IMR-90 (cell line): ENCODE results near the gene CLEC11A. TPM values are rescaled to one million over a fixed set of nuclear protein-coding genes. Genes with fewer than 3 reads are reported as not detected.

Source experiments
- ATAC-seq: fragments of 200-7000 bp; cut with Tn5 transposase; 2 replicates; pipeline ENCODE4 v1.9.1; 2020; ENCODE audit warnings: low read depth, mild to moderate bottlenecking, moderate library complexity
- BruUV-seq: library from RNA; stranded (reverse); fragments of 400-500 nt; replicated peaks from 2 replicates; lab custom pipeline; 2021; lab: Mats Ljungman, UMichigan
- CTCF ChIA-PET: fragments of 300-600 bp; formaldehyde crosslinking; extraction: SDS; loops from one replicate; lab custom pipeline; 2021; ENCODE audit warnings: antibody characterized with exemption; lab: Yijun Ruan, JAX
- POLR2A ChIA-PET: fragments of 300-600 bp; sonication (Branson Sonifier 250); formaldehyde crosslinking; loops from one replicate; lab custom pipeline; 2022; ENCODE audit warnings: antibody characterized with exemption; ENCODE audit not compliant: unreplicated experiment; lab: Charles Lee
- DNase-seq: peaks from one replicate; pipeline ENCODE4 v3.0.0; 2013
- H2AFZ ChIP-seq: replicated peaks from 2 replicates; pipeline ENCODE3; 2013; ENCODE audit warnings: low read length, mild to moderate bottlenecking; ENCODE audit not compliant: poor library complexity
- H2AK5ac ChIP-seq: 2 replicates; pipeline ENCODE4 v1.6.1; 2013; ENCODE audit warnings: low read depth, low read length, inconsistent platforms
- H2AK9ac ChIP-seq: replicated peaks from 2 replicates; pipeline ENCODE3; 2013; ENCODE audit warnings: mild to moderate bottlenecking, low read depth, low read length, moderate library complexity; ENCODE audit not compliant: poor library complexity
- H2BK120ac ChIP-seq: 2 replicates; pipeline ENCODE4 v1.6.1; 2013; ENCODE audit warnings: low read depth, low read length, inconsistent platforms
- H2BK15ac ChIP-seq: 3 replicates; pipeline ENCODE4 v1.6.1; 2013; ENCODE audit warnings: low read depth, low read length, inconsistent platforms
- H2BK20ac ChIP-seq: 2 replicates; pipeline ENCODE4 v1.6.1; 2013; ENCODE audit warnings: low read depth, mild to moderate bottlenecking, inconsistent platforms, low read length, moderate library complexity
- H2BK5ac ChIP-seq: 2 replicates; pipeline ENCODE4 v1.6.1; 2013; ENCODE audit warnings: mild to moderate bottlenecking, low read depth, low read length, inconsistent platforms; ENCODE audit not compliant: poor library complexity, severe bottlenecking
- H3K14ac ChIP-seq: replicated peaks from 2 replicates; pipeline ENCODE4 v1.6.1; 2013; ENCODE audit warnings: low read depth, low read length, inconsistent platforms
- H3K18ac ChIP-seq: 2 replicates; pipeline ENCODE4 v1.6.1; 2013; ENCODE audit warnings: low read depth, low read length, control low read depth
- H3K23ac ChIP-seq: 2 replicates; pipeline ENCODE4 v1.6.1; 2013; ENCODE audit warnings: low read depth, low read length, inconsistent platforms
- H3K27ac ChIP-seq: 2 replicates; pipeline ENCODE4 v1.5.1; 2013; ENCODE audit warnings: mild to moderate bottlenecking, control low read depth, low read length; ENCODE audit not compliant: insufficient read depth
- H3K27me3 ChIP-seq: 2 replicates; pipeline ENCODE4 v1.6.1; 2013; ENCODE audit warnings: low read length; ENCODE audit not compliant: control insufficient read depth, insufficient read depth
- H3K36me3 ChIP-seq: 2 replicates; pipeline ENCODE4 v1.6.1; 2013; ENCODE audit warnings: low read length, mixed read lengths; ENCODE audit not compliant: control insufficient read depth, insufficient read depth
- H3K4ac ChIP-seq: 2 replicates; pipeline ENCODE4 v1.6.1; 2013; ENCODE audit warnings: low read depth, low read length, inconsistent platforms
- H3K4me1 ChIP-seq: 2 replicates; pipeline ENCODE4 v1.6.1; 2013; ENCODE audit warnings: low read length, mixed read lengths; ENCODE audit not compliant: control insufficient read depth, insufficient read depth
- H3K4me2 ChIP-seq: 2 replicates; pipeline ENCODE4 v1.6.1; 2013; ENCODE audit warnings: low read depth, mild to moderate bottlenecking, control low read depth, low read length, moderate library complexity
- H3K4me3 ChIP-seq: 2 replicates; pipeline ENCODE4 v1.5.1; 2013; ENCODE audit warnings: low read depth, mild to moderate bottlenecking, control low read depth, low read length, moderate library complexity; ENCODE audit not compliant: insufficient read depth
- H3K56ac ChIP-seq: 2 replicates; pipeline ENCODE4 v1.6.1; 2013; ENCODE audit warnings: low read length, inconsistent platforms; ENCODE audit not compliant: insufficient read depth; ENCODE audit errors: extremely low read depth
- H3K79me1 ChIP-seq, 2 experiments: 2 replicates each; pipeline ENCODE4 v1.6.1; 2013; ENCODE audit warnings: low read length in 2 of 2, inconsistent platforms in 1 of 2, low read depth in 1 of 2
- H3K9ac ChIP-seq: 2 replicates; pipeline ENCODE4 v1.6.1; 2013; ENCODE audit warnings: low read depth, low read length, control low read depth
- H3K9me1 ChIP-seq: 2 replicates; pipeline ENCODE4 v1.6.1; 2013; ENCODE audit warnings: low read length, inconsistent platforms; ENCODE audit not compliant: insufficient read depth
- H3K9me3 ChIP-seq: 2 replicates; pipeline ENCODE4 v1.6.1; 2013; ENCODE audit warnings: low read length; ENCODE audit not compliant: control insufficient read depth, insufficient read depth
- H4K20me1 ChIP-seq: 2 replicates; pipeline ENCODE4 v1.6.1; 2013; ENCODE audit warnings: low read length, inconsistent platforms; ENCODE audit not compliant: insufficient read depth
- H4K5ac ChIP-seq: 2 replicates; pipeline ENCODE4 v1.6.1; 2013; ENCODE audit warnings: mild to moderate bottlenecking, low read depth, low read length, control low read depth
- H4K8ac ChIP-seq, 2 experiments: 2 replicates each; pipeline ENCODE4 v1.6.1; 2013; ENCODE audit warnings: low read depth in 2 of 2, low read length in 2 of 2, control low read depth in 1 of 2, inconsistent platforms in 1 of 2
- H4K91ac ChIP-seq: 2 replicates; pipeline ENCODE4 v1.6.1; 2013; ENCODE audit warnings: low read depth, low read length, inconsistent platforms; ENCODE audit not compliant: insufficient read depth
- BHLHE40 ChIP-seq: fragments of 150-350 bp; IDR thresholded peaks from 2 replicates; pipeline ENCODE4 v1.6.1; 2016; ENCODE audit warnings: mild to moderate bottlenecking, low read depth, low read length
- MAFK ChIP-seq: IDR thresholded peaks from 2 replicates; pipeline ENCODE4 v1.6.1; 2012; ENCODE audit warnings: low read depth, low read length, improper control_type of control experiment
- MAZ ChIP-seq: IDR thresholded peaks from 2 replicates; pipeline ENCODE4 v1.6.1; 2012; ENCODE audit warnings: low read depth, mild to moderate bottlenecking, low read length, improper control_type of control experiment, moderate library complexity, borderline replicate concordance
- MXI1 ChIP-seq: IDR thresholded peaks from 2 replicates; pipeline ENCODE4 v1.6.1; 2012; ENCODE audit warnings: low read depth, mild to moderate bottlenecking, low read length, moderate library complexity, borderline replicate concordance
- RAD21 ChIP-seq: IDR thresholded peaks from 2 replicates; pipeline ENCODE4 v1.6.1; 2012; ENCODE audit warnings: low read length, improper control_type of control experiment
- SMC3 ChIP-seq: fragments of 150-350 bp; IDR thresholded peaks from 2 replicates; pipeline ENCODE4 v1.6.1; 2016; ENCODE audit warnings: low read depth, mild to moderate bottlenecking, antibody characterized with exemption, low read length, moderate library complexity
- WGBS, 2 experiments: methylation state at CpG; one replicate each; pipeline versions ENCODE4 v1.1.5 to v1.1.7; 2013; ENCODE audit warnings: missing lambda C conversion rate in 2 of 2; ENCODE audit not compliant: insufficient read length in 1 of 2; ENCODE audit errors: extremely low coverage in 2 of 2; 5-methylcytosine and 5-hydroxymethylcytosine counted together
- dilution Hi-C: fragments of 300-500 bp; cut with HindIII; formaldehyde crosslinking; loops from one replicate; pipeline ENCODE4 v1.14.3; 2018; ENCODE audit warnings: low sequenced_read_pairs; ENCODE audit not compliant: unreplicated experiment
- in situ Hi-C: fragments of 300-500 bp; cut with MboI; formaldehyde crosslinking; loops from 3 replicates; pipeline ENCODE4 v1.14.3; 2019; ENCODE audit warnings: low sequenced_read_pairs, inconsistent platforms, mixed read lengths
- intact Hi-C: fragments of 100-400 bp; cut with micrococcal nuclease; formaldehyde crosslinking; loops from 2 replicates; pipeline ENCODE4 v1.10.0; 2022
- polyA plus RNA-seq, 3 experiments: library from polyadenylated mRNA; depleted of rRNA; stranded (reverse); fragments of >200 nt; gene quantifications; 2 replicates each; pipeline ENCODE4 v1.2.3, GENCODE V29; 2012; ENCODE audit warnings: low replicate concordance in 1 of 3
- total RNA-seq: library from RNA; depleted of rRNA; stranded (reverse); fragments of >200 nt; gene quantifications from 2 replicates; pipeline ENCODE4 v1.2.3, GENCODE V29; 2012

Gene CLEC11A
- total and polyA plus RNA-seq, 2 of the 4 experiments (the other 2 are of a cell fraction) = 17.0 to 152 TPM

DNA sequence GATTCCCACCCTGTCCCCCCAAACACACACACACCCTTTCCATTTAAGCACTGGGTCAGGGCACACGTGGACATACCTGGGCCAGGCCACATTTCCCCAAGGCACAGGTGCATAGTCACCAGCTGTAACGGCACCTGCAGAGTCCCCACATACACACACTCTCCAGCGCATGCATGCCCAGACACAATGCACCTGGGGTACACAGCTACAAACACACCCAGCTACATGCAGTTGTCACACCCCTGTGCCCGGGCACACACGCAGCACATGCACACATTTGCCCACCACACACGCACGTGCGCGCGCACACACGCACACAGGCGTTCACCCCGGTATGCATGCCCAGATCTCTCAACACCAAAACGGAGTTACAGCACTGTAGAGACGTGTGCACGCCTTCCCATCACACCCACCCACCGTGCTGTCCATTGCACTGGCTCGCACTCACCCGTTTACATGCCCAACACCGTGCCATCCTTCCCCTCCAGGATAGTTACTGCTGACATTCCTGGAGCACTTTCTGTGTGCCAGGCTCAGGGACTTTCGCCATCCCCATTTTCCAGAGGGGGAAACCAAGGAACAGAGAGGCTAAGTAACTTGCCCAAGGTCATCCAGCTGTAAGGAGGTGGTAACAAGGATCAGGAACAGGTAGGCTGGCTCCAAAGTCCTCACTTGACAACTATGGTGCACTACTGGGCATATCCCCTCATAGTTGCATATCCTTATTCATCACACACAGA is 2.8 kb upstream of the CLEC11A start:
- no peak overlapping the region for H3K9ac ChIP-seq
- ATAC-seq (no peak), DNase-seq (no peak)
- 0 out of 2 replicates have a peak, but pooled peaks cover 3% of the 10 kb centered on the region for H4K20me1 ChIP-seq
- no peak overlapping the region for H3K4me2 ChIP-seq
- no peak overlapping the region for H3K23ac ChIP-seq
- H4K5ac ChIP-seq = no peak overlapping the region
- H3K36me3 ChIP-seq = no peaks in the 10 kb centered on the region
- no peak overlapping the region for H3K18ac ChIP-seq
- no peak overlapping the region for H2BK5ac ChIP-seq
- H2AK9ac ChIP-seq = peak overlapping the region; percentile 19
- ChIA-PET POLR2A (no interaction called here), CTCF (interaction anchor here (1.0 kb wide), 1 partner anchor 15 kb away, joined by 3 read pairs; no protein-coding TSS in a partner anchor)
- dilution Hi-C loops (no loop called here), intact Hi-C loops (loop anchor here (5.0 to 10.0 kb wide), 2 partner anchors 202 to 384 kb away; partner anchors contain the start of gene CTU1), in situ Hi-C loops (loop anchor here (5.0 kb wide), 1 partner anchor 343 kb away; the partner anchor contains the start of gene NR1H2)
- no peak overlapping the region for H2BK120ac ChIP-seq
- BruUV-seq = no TSS peak
- peaks cover 18% of the 10 kb centered on the region for H3K9me1 ChIP-seq
- peaks cover 6 to 36% of the 10 kb centered on the region in 2 experiments for H3K79me1 ChIP-seq
- H4K8ac ChIP-seq = no peak overlapping the region
- 60% methylated on average over 11 of the region's 21 CpGs; no CpG with 5 or more reads in 1 of the 2 experiments for WGBS, 2 experiments
- no peak overlapping the region for H3K4me3 ChIP-seq
- peaks cover 16% of the 10 kb centered on the region for H3K4me1 ChIP-seq
- H2AK5ac ChIP-seq = no peak overlapping the region
- no peak overlapping the region for H2BK15ac ChIP-seq
- H4K91ac ChIP-seq = no peak overlapping the region
- no peaks in the 10 kb centered on the region for H3K9me3 ChIP-seq
- TF ChIP-seq MAZ (no peak), RAD21 (no peak), MXI1 (no peak), MAFK (no peak), SMC3 (no peak), BHLHE40 (no peak)
- H3K27ac ChIP-seq = no peak overlapping the region
- no peak overlapping the region; the same call in 1 of the 2 replicates for H3K14ac ChIP-seq
- H3K56ac ChIP-seq = no peak overlapping the region
- peak overlapping the region; percentile 69 for H2AFZ ChIP-seq
- no peak overlapping the region for H3K4ac ChIP-seq
- H3K27me3 ChIP-seq = no peaks in the 10 kb centered on the region
- H2BK20ac ChIP-seq = no peak overlapping the region
